Activated naive CD8-positive, alpha-beta T cell treated with anti-CD3 and anti-CD28 coated beads, Interleukin-2, amount 50 U/mL, for 16 hours (primary cell): Measurements from ENCODE around the gene KLHDC9.
"Not testable (repeated sequence)": the region's sequence is repeated elsewhere in the genome, so short reads cannot be mapped to it uniquely, and the experiment has no call there.

Experiments used
- DNase-seq: peaks from one replicate; pipeline ENCODE4 v3.0.0-alpha.2; 2020; ENCODE audit warnings: low read depth, low spot score

The KLHDC9 gene, protein sequence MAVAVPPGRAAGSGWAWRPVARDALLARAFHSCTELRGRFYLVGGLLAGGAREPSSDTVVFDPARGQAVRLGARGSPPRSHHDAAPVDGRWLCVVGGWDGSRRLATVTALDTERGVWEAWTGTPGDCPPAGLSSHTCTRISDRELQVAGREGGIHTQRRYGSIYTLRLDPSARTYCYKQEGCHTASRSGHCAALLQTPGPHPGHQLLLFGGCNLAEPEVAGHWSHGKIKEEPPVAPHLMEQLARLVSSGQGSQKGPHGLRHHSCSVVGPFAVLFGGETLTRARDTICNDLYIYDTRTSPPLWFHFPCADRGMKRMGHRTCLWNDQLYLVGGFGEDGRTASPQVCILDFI

GRCh38 chr1:161098210-161099068, at the start of gene KLHDC9:
KLHDC9 (plus strand) TSS chr1:161098361; CDS start chr1:161098536, 175 bp downstream.
- peak; percentile 14 for DNase-seq

DNA sequence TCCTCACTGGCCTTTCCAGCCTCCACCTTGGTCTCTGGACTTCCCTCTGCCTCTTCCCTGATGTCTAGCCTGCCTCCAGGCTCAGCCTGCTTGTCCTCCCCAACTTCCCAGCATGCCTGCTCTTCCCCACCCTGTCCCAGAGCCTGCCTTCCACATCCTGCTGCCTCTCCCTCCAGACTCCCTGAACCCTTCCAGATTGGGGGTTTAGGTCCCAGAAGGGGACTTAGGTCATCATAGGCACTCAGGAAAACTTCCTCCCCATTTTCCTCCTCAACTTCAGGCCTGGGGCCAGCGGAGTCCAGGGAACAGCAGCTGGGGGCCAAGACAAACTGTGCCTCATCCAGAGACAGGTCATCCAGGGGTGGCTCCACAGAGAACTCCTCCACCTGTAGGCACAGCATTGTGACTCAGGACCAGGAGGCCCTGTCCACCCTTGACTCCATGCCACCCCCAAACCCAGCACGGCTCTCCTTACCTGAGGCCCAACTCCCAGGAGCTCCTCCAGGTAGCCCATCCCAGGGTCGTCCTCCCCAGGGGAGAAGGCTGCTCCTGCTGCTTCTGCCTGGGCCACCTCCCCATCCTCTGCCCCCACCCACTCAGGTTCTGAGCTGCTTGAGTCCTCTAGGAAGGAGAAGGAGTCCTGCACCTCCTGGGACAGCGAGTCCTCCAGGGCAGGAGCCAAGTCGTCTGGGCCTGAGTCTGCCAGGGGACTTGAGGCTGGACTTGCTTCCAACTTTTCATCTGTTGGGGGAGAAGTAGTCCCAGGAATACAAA, 49.0 kb upstream of the KLHDC9 start:
- DNase-seq: no peak

DNA sequence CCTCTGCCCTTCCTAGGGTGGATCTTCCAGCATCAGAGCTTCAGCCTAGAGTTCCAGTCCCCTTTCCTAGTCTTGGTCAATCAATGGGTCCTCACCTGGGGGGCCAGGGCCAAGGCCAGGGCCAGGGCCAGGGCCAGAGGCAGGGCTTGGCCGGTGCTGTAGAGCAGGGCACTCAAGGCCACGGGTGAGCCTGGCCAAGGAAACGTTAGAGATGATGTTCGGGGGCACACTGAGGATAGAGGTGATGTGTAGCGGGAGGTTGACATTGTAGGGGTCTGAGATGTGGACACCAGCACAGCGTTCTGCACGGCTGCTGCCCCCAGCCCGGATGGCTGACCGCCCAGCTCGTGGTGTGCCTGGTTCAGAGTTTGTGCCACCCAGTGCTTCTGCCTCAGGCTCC, 46.9 kb upstream of the KLHDC9 start:
- no peak for DNase-seq

DNA sequence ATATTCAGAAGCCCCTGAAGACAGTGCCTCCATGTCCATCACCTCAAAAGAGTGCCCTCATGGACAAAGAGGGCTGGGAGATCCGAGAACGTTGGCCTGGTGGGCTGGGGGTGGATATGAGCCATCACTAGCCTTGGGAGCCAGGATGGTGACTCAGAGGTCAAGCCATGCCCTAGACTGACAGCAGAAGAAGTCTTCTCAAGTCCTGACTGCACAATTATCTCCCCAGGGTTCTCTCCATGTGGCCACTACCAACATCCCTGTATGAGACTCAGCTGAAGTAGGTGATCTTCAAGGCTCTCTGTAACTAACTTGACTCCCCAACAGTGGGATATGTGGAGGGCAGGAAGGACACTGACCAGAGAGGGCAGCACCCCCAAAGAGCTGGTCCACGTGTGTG, 45.3 kb upstream of the KLHDC9 start:
- no peak for DNase-seq

- DNase-seq: no peak
These were observed 43.9 kb upstream of the KLHDC9 start for GRCh38 chr1:161054232-161054631.

DNA sequence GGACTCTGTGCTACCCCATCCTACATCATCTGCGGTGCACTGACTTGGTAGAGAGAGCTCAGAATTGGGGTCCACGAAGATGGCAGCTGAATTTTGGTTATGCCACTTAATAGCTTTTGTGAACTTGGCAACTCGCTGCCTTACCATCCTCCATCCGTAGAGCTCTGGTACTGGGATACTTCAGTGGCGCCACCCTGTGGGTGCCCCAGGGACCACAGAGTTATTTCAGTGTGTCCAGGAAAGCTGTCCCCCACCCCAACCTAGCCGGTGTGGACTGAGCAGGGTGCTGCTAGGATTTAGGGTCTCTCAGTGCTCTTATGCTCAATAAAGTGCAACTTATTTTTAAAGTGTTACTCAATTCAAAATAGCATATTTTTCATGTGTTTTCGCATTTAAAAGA, 43.4 kb upstream of the KLHDC9 start:
- no peak for DNase-seq

DNA sequence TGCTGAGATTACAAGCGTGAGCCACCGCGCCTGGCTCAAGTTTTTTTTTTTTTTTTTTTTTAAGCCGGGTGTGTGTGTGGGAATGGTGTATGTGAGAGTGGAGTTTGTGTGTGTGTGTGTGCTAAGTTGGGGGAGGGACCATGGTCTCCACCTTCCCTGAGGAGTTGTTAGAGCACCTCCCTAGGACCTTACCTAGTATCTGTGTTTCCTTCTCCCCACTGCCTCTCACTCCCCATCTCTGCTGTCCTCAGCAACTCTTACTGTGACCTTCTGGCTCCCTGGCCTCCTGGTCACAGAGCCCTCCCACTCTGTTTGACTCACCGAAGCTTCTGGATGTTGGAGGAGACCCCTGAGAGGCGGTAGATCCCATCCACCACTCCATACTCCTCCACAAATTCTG, 38.9 kb upstream of the KLHDC9 start:
- no peak for DNase-seq

GRCh38 chr1:161061419-161061818, 36.7 kb upstream of the KLHDC9 start:
- DNase-seq: no peak

GRCh38 chr1:161063936-161064335, 34.2 kb upstream of the KLHDC9 start:
- DNase-seq: not testable (repeated sequence)

GRCh38 chr1:161065681-161066080, 32.5 kb upstream of the KLHDC9 start:
- DNase-seq: not testable (repeated sequence)

DNA sequence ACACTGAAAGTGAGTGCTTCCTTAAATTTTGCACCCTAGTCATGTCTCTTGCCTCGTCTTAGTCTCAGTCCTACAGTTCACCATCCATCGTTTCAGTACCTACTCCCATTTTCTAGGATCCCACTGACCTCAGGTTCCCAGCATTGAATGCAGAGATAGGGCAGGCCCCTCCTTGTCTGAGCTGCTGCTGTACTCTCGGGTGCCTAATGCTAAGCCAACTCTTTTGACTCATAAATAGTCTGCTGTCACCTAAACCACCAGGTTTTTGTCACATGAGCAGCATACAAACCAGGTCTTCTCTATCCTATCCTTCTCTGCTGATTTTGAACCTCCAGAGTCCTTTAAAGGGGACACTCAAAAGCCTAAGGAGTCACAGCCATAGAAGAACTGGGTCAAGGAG, 31.5 kb upstream of the KLHDC9 start:
- DNase-seq: no peak

- peak; percentile 37 for DNase-seq
These were observed 29.6 kb upstream of the KLHDC9 start for GRCh38 chr1:161068306-161069234.

DNA sequence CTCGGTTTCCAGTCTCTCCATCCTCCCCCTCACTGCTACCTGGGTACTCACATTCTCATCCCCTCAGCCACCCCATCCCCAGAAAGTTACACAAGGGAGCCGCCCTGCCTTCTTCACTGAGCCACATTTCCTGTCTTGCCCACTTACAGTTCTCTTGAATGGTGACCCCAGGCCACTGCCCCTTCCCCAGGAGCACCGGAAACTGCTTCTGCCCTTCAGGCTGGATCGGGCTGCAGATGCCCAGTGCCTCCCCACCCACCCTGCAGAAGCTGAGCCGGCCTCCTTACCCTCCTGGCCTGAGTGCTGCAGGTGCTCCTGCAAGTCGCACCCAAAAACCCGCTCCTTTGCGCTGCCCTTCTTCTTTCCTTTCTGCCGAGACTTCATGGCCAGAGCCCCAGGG, 28.9 kb upstream of the KLHDC9 start:
- no peak for DNase-seq

GRCh38 chr1:161069731-161070270, 28.4 kb upstream of the KLHDC9 start, which contains the start of gene ARHGAP30:
ARHGAP30 (minus strand) TSS chr1:161069891; CDS start chr1:161069624, 267 bp downstream.
- DNase-seq: peak; percentile 45

DNA sequence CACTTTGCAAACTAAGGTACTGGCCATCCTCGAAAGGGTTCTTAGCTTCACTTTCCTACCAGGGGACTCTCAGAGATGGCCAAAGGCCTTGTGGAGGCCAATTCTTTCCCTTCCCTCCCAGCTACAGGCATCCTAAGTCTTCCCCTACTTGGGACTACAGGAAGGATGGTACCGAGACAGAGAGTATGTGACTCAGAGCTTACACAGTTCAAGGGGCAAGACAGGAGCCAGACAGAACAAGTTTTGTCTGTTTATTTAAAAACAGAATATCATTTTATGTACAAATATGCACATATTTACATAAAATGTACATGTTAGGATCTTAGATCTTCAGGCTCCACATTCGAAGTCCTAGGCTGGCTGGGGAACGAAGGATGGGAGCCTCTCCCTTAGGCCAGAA, 27.4 kb upstream of the KLHDC9 start:
- DNase-seq: no peak

DNA sequence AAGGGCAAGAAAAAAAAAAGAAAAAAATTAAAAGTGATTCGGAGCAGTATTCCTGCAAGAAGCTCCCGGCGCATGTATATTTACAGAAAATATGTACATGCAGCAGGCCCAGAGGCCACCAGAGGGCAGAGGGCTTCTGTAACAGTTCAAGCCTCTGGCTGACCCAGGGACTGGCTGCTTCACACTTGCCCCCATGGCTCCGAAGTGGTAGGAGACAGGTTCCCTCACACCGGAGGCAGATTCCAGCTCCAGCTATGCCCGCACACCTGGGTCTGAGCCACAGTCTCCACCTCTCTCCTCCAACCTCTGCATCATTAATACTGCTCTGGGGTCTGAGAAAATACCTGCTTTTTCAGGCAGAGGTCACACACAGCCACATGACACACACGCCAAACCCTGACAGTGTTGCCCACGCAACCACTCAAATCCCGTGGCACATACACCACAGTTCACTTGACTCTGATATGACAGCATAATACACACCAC, 26.2 kb upstream of the KLHDC9 start:
- DNase-seq: no peak

GRCh38 chr1:161072751-161073449, 25.3 kb upstream of the KLHDC9 start:
- no peak for DNase-seq

DNA sequence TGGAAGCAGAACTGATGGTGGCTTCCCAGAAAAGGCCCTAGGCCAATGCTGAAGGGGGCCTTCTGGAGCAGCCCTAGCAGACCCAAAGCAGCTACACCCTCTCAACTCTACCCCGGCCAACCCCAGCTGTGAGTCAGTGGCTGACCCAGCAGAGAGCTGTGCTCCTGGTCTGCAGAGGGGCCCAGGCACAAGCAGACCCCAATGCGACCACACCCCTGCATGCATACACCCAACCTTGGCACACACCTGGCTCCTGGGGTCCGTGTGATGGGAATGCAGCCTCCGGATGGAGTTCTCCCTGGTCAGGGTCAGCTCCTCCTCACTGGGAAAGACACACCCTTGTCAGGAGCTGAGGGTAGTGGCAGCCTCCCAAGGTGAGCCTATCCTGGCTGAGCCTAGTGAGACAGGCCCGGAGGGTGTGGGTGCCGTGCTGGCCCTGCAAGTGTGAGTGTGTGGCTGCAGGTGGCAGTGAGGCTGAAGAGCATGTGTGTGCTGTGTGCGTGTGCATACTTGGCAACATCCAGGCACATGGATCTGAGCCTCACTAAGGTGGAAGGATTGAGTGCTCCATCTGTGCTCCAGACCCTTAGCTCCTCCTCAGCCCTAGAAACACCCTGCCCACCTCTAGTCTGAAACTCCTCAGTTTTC, 24.6 kb upstream of the KLHDC9 start:
- DNase-seq: no peak

GRCh38 chr1:161074676-161075368, 23.3 kb upstream of the KLHDC9 start:
- DNase-seq: no peak
